ENCODE data around the gene AUTS2. TPM values are rescaled to one million over a fixed set of nuclear protein-coding genes. Genes with fewer than 3 reads are reported as not detected.

AUTS2 gene
- total and polyA plus RNA-seq, 2 donors (not counting 1 experiment from before 2014, with no cell fraction given): 0.60 to 9.1 TPM

- Histone ChIP-seq H3K4me2 (ENCODE audit: extremely low read depth, insufficient read depth, low read length) (no peak overlapping the region), H3K27ac (ENCODE audit: insufficient read depth, low read length) (no peak overlapping the region), H2AFZ (ENCODE audit: low read length) (no peak overlapping the region), H3K9ac (ENCODE audit: insufficient read depth, low read length) (no peak overlapping the region), H3K36me3 (ENCODE audit: control insufficient read depth, insufficient read depth, low read length) (no peaks in the 10 kb centered on the region), H3K9me3 (ENCODE audit: control insufficient read depth, insufficient read depth, low read depth, low read length) (no peaks in the 10 kb centered on the region), H3K79me2 (ENCODE audit: control insufficient read depth, insufficient read depth, low read length) (no peaks in the 10 kb centered on the region), H3K4me3 (replicated peaks in 1 of 4; ENCODE audit: control extremely low read depth in 1 of 4, insufficient read depth in 1 of 4, low read depth in 3 of 4, low read length in 4 of 4) (no peak overlapping the region), H4K20me1 (ENCODE audit: control insufficient read depth, extremely low read depth, insufficient read depth, low read length) (no peaks in the 10 kb centered on the region), H3K27me3 (ENCODE audit: control insufficient read depth, insufficient read depth, low read length) (no peaks in the 10 kb centered on the region), H3K4me1 (ENCODE audit: control insufficient read depth, extremely low read depth, insufficient read depth, low read length) (no peaks in the 10 kb centered on the region)
- DNase-seq (ENCODE audit: low read depth in 2 of 2): no peak
- TF ChIP-seq CTCF (conservative IDR thresholded peaks at IDR 0.05 in 1 of 2, IDR thresholded peaks at IDR 0.05 in 1 of 2; ENCODE audit: low read depth in 1 of 2, low read length in 2 of 2) (no peak), EZH2 (IDR thresholded peaks at IDR 0.05; ENCODE audit: low read length, missing control alignments) (no peak)
Observed at GRCh38 chr7:70460562-70460961, 862.3 kb downstream of the AUTS2 start.

DNA sequence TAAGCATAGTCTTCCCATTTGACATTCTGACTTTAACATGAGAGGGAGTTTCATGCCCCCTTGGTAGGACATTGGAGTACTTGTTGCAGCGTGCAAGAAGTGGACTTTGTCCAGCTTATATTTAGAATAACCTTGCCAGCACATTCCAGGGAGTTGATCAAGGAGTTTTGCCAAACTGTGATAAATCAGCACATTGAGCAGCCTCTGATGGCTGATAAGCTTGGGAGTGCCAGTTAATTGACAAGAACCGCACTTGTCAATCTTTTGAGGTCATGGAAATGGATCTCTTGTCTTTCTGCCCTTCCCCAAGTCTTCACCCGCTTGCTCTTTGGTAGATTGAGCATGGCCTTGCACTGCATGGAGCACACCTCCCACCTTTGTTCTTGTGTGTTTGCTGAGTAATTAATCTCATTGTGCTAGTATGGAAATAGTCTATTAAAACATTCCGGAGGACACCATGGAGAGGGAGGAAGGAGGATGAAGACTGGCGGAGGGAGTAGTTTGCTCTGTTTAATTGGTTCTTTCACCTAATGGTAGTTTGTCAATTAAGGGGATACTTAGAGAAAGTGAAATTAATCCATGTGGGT is 865.2 kb downstream of the AUTS2 start:
- H3K27me3 ChIP-seq (ENCODE audit: control insufficient read depth, insufficient read depth, low read length): no peaks in the 10 kb centered on the region
- no peaks in the 10 kb centered on the region for H3K36me3 ChIP-seq (ENCODE audit: control insufficient read depth, insufficient read depth, low read length)
- H2AFZ ChIP-seq (ENCODE audit: low read length): no peak overlapping the region
- no peak overlapping the region for H3K4me3 ChIP-seq (replicated peaks in 1 of 4; ENCODE audit: control extremely low read depth in 1 of 4, insufficient read depth in 1 of 4, low read depth in 3 of 4, low read length in 4 of 4)
- H3K79me2 ChIP-seq (ENCODE audit: control insufficient read depth, insufficient read depth, low read length): no peaks in the 10 kb centered on the region
- H4K20me1 ChIP-seq (ENCODE audit: control insufficient read depth, extremely low read depth, insufficient read depth, low read length): no peaks in the 10 kb centered on the region
- no peak overlapping the region for H3K9ac ChIP-seq (ENCODE audit: insufficient read depth, low read length)
- no peak for TF ChIP-seq EZH2 (IDR thresholded peaks at IDR 0.05; ENCODE audit: low read length, missing control alignments)
- no peak for TF ChIP-seq CTCF (conservative IDR thresholded peaks at IDR 0.05 in 1 of 2, IDR thresholded peaks at IDR 0.05 in 1 of 2; ENCODE audit: low read depth in 1 of 2, low read length in 2 of 2)
- DNase-seq (ENCODE audit: low read depth in 2 of 2): no peak
- H3K4me1 ChIP-seq (ENCODE audit: control insufficient read depth, extremely low read depth, insufficient read depth, low read length): no peaks in the 10 kb centered on the region
- no peak overlapping the region for H3K27ac ChIP-seq (ENCODE audit: insufficient read depth, low read length)
- no peak overlapping the region for H3K4me2 ChIP-seq (ENCODE audit: extremely low read depth, insufficient read depth, low read length)
- no peaks in the 10 kb centered on the region for H3K9me3 ChIP-seq (ENCODE audit: control insufficient read depth, insufficient read depth, low read depth, low read length)

DNA sequence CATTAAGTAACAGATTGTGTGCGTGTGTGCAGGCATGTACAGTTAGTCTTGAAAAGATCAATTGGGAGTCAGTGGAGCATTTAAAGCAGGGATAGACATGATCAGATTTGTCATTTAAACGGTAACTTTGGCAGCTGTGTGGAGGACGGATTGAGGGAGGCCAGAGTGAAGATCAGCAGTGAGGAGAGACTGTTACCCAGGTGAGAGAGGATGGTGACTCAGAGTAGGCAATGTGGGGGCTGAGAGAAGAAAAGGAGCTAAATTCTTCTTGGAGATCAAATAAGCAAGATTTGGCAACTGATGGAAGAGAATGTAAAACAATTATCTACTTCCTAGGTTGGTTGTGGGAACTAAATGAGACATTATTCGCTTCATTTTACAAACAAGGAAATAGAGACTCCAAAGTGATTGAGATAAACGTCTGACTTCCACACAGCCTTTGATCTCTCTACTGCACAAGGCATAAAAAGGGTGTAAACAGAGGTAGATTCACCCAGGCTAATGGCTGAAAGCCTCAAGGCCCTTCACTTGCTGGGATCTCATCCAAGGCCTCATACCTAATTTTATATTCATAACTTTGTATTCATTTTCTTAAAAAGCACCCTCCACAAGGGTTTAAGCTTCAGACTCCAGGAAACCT is 868.6 kb downstream of the AUTS2 start:
- Histone ChIP-seq H2AFZ (ENCODE audit: low read length) (no peak overlapping the region), H3K4me3 (replicated peaks in 1 of 4; ENCODE audit: control extremely low read depth in 1 of 4, insufficient read depth in 1 of 4, low read depth in 3 of 4, low read length in 4 of 4) (no peak overlapping the region), H4K20me1 (ENCODE audit: control insufficient read depth, extremely low read depth, insufficient read depth, low read length) (no peaks in the 10 kb centered on the region), H3K27me3 (ENCODE audit: control insufficient read depth, insufficient read depth, low read length) (no peaks in the 10 kb centered on the region), H3K36me3 (ENCODE audit: control insufficient read depth, insufficient read depth, low read length) (no peaks in the 10 kb centered on the region), H3K27ac (ENCODE audit: insufficient read depth, low read length) (no peak overlapping the region), H3K9me3 (ENCODE audit: control insufficient read depth, insufficient read depth, low read depth, low read length) (no peaks in the 10 kb centered on the region), H3K4me1 (ENCODE audit: control insufficient read depth, extremely low read depth, insufficient read depth, low read length) (no peaks in the 10 kb centered on the region), H3K9ac (ENCODE audit: insufficient read depth, low read length) (no peak overlapping the region), H3K4me2 (ENCODE audit: extremely low read depth, insufficient read depth, low read length) (no peak overlapping the region), H3K79me2 (ENCODE audit: control insufficient read depth, insufficient read depth, low read length) (no peaks in the 10 kb centered on the region)
- no peak for TF ChIP-seq CTCF (conservative IDR thresholded peaks at IDR 0.05 in 1 of 2, IDR thresholded peaks at IDR 0.05 in 1 of 2; ENCODE audit: low read depth in 1 of 2, low read length in 2 of 2)
- no peak for TF ChIP-seq EZH2 (IDR thresholded peaks at IDR 0.05; ENCODE audit: low read length, missing control alignments)
- no peak for DNase-seq (ENCODE audit: low read depth in 2 of 2)
